Nucleus accumbens (tissue), 56 donors: Measurements from ENCODE around the gene CAPS.
"Not testable (repeated sequence)": the region's sequence is repeated elsewhere in the genome, so short reads cannot be mapped to it uniquely, and the experiment has no call there.

Source experiments
- DNase-seq, 56 donors: peaks; one replicate each; lab custom pipeline; 2025; lab: John Stamatoyannopoulos, UW

The CAPS gene

GRCh38 chr19:5953030-5953589 is 39.1 kb downstream of the CAPS start:
- DNase-seq, result no peak

DNA sequence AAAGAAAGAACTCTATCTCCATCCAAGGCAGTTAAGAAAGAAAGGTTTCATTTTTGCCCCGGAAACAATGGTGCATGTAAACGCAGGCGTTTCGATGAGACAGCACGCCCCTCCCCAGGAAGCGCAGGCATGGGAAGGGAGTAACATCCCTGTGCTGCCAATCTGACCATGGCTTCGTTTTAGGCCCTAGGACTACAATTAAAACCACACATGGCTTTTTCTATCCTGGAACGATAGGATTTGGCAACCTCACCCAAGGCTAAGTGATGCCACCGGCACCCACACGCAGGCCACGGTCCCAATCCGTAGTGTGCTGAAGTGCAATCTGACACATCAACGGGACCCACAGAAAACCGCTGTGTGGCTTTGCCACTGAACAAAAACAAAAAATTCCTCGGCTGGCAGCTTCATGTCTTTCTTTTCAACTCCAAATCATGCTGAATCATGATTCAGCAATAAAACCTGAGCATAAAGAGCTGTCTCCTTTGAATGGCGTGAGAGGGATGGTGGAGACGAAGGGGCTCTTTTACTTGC is 39.7 kb downstream of the CAPS start:
- peak in 7 of 56 donors; percentile 9 to 44 (median 22) for DNase-seq

DNA sequence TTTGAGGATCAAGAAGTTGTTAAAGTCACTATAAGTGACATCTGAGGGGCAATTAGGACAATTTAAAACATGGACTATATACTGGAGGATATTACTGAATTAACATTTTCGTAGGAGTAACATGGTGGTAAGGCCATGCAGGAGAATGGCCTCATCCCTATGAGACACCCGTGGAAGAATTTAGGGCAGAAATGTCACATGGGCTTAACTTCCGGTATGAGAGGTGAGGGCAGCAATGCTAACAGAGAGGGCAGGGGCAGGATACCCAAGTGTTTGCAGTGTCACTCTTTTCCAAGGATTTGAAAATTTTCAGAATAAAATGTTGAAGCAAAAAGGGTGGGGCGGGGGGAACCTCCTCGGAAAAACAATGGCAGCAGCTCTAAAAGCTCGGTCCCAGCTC is 40.2 kb downstream of the CAPS start:
- no peak for DNase-seq

GRCh38 chr19:5955636-5955935 is 41.5 kb downstream of the CAPS start:
- no peak for DNase-seq

DNA sequence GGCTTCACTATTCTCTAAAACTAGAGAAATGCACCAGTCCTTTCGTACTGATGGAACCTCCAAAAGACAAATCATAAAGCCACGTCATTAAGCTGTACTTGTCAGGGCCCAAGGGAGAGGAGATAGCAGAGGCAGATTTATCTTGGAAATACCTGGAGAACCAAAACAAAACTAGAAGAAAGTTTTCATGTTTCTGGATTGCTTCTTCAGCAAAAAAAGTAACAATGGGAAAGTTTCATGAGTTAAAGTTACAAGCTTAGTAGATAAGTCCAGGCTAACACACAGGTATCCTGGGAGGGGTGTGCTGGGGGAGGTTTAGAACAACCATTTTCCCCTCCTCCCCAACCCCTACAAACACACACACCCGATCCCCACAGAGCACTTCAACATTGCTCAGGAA is 42.3 kb downstream of the CAPS start:
- no peak for DNase-seq

DNA sequence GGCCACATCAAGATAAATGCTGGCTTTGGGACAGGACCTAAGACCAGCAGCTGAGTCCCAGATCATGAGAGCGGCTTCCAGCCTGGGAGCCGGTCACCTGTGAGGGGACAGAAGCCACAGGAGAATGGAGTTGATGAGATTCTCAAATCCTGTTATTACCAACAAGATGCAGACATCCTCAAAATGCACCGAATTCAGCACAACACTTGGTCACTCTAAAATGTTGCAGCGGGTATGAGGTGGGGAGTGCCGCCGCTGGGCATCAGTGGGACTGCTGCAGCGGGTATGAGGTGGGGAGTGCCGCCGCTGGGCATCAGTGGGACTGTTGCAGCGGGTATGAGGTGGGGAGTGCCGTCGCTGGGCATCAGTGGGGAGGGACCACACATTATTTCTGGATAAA is 42.7 kb downstream of the CAPS start:
- no peak for DNase-seq

- DNase-seq, result no peak
Observed at GRCh38 chr19:5957170-5957569, 43.1 kb downstream of the CAPS start.

DNA sequence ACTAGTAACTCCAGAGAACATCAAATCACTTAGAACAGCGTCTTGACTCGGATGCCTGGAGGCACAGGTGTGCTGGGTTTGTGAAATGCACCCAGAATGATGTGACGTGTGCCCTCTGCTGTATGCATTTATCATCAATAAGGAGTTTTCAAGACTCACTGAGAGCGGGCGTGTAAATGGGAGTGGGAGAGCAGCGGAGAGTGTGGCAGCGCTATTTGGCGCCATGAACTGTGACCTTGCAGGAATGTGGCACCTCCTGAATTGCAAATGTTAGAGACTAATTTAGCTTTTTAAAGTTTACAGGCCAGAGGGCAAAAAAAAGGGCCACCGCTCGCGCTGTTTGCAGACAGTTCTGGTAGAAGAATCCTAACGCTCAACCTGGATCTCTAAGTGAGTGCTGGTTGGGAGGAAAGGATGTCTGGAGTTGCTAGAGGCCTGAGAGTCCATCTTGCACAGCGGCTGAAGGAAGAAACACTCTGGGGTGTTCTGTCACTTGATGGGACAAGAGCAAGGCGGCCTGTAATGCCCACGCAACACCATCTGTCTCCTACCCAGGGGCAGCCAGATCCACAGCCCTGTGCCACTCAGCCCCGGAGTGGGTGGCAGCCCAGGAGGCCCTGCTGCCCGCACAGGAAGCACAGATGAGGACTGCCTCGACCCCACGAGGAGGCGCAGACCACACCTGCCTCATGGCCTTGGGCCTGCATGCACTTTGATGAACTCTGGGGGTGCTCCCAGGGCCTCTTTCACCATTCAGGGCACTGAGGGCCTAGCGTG is 44.2 kb downstream of the CAPS start:
- no peak for DNase-seq

DNA sequence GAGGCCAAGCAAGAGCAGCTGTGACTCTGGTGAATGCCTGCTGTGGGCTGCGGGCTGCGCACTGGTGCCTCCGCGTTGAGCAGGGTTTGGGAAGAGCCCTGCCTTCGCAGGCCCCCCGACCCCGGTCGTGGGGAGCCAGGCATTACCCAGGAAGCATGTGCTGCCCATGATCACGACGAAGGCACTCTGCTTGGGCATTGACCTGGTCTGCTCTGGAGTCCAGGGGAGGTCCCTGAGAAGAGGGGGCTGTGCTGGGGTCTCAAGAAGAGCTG is 44.7 kb downstream of the CAPS start:
- no peak for DNase-seq

- DNase-seq, result no peak
Observed at GRCh38 chr19:5959260-5960004, 45.4 kb downstream of the CAPS start.

- DNase-seq, result peak in 8 of 56 donors; percentile 35 to 80 (median 60)
Observed at GRCh38 chr19:5960005-5961001, 46.2 kb downstream of the CAPS start.

DNA sequence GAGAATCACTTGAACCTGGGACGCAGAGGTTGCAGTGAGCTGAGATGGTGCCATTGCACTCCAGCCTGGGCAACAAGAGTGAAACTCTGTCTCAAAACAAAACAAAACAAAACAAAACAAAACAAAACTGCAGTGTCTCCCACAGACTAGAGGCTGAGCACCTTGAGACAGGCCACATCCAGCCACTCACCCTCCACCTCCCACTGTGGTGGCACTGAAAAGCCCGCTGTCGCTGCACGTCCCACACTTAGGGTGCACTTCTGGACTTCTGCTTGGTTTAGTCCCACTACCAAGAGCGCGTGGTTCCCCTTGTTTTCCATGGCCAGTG is 47.6 kb downstream of the CAPS start:
- DNase-seq, result not testable (repeated sequence)

- DNase-seq, result peak in 10 of 56 donors; percentile 10 to 52 (median 40)
Observed at GRCh38 chr19:5961969-5962945, 48.2 kb downstream of the CAPS start.

DNA sequence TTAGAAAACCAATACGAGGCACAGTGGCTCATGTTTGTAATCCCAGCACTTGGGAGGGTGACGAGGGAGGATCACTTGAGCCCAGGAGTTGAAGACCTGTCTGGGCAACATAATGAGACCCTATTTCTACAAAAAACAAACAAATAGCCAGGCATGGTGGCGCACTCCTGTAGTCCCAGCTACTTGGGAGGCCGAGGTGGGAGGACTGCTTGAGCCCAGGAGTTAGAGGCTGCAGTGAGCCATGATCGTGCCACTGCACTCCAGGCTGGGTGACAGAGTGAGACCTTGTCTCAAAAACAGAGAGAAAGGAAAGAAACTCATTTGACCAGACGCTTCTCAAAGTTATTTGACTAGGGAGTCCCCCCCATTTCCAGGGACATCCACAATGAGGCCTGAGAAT is 49.2 kb downstream of the CAPS start:
- not testable (repeated sequence) for DNase-seq

- DNase-seq, result no peak
Observed at GRCh38 chr19:5963855-5964254, 49.8 kb downstream of the CAPS start.

DNA sequence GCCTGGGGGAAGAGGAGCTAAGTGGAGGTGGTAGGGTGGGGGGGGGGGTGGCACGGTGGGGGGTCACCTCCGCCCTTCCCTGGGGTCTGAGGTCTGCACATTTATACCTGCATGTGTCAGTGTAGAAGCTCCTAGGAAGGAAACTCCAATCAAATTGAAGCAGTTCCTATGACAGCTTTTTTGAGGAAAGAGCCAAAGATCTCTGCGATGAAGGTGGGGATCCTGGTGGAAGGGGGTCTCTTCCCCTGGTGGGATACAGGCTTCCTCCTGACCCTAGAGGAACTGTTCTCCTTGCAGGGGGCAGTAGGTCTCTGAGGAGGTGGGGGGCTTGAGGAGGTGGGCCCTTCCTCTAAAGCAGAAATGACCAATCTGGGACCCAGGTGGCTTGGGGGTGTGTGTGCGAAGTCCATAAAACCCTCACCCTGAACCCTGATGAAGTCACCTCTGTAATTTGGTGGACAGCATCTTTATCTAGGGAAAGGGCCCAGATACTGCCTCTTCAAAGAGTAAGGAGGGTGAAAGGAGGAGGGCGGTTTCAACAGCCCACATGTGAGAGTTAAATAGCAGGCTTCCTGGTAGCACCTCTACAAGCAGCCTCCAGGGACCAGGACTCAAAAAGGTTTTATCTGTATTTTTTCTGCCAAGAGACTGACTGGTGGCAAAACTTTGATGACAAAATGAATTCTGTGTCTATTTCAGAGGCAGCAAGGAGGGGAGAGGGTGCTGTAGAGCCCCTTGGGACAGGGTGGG is 50.9 kb downstream of the CAPS start:
- no peak for DNase-seq
